Smooth muscle cell of the brain vasculature (primary cell): Measurements from ENCODE around the gene SLC22A15.
"Not testable (repeated sequence)": the region's sequence is repeated elsewhere in the genome, so short reads cannot be mapped to it uniquely, and the experiment has no call there.

Experiments
- DNase-seq: peaks from one replicate; pipeline ENCODE4 v3.0.0-alpha.2; 2012; ENCODE audit warnings: low read depth, low spot score

SLC22A15 gene

DNA sequence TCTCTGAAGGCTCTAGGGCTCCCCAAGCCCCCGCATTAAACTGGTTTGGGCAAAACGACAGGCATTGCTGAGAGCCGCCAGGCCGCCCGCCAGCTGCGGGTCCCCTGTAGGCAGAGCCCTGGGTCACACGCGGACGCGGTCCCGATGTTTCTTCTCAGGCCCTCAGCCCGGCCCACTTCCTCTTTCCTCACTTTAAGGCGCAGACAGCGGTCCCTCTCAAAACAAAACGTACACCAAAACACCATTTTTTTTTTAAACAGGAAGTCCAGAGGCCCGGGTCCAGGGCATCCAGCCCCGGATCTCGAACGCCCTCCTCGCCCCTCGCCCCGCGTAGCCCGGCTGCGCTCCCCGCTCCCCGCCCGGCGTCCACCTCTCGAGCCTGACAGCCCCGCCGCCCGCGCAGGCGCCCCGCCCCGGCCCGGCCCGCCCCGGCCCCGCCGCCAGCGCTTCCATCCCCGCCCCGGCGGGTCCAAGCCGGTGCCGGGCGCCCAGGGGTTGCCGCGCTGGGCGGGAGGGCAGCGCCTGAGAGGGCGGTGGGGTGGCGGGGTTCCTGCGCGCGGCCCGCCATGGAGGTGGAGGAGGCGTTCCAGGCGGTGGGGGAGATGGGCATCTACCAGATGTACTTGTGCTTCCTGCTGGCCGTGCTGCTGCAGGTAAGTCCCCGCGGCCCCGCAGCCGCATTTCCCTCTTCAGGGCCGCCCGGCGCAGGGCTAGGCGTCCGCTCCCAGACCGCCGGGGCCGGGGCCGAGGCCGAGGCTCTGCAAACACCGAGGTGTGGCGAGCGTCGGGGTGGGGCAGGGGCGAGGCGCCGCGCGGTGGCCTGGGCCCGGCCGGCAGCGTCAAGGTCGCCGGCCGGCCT lies at the start of gene SLC22A15:
SLC22A15 (plus strand) TSS at position 452 of the 859 bp plus-strand sequence; CDS start at position 567, 115 bp downstream.
- peak; percentile 9 for DNase-seq

DNA sequence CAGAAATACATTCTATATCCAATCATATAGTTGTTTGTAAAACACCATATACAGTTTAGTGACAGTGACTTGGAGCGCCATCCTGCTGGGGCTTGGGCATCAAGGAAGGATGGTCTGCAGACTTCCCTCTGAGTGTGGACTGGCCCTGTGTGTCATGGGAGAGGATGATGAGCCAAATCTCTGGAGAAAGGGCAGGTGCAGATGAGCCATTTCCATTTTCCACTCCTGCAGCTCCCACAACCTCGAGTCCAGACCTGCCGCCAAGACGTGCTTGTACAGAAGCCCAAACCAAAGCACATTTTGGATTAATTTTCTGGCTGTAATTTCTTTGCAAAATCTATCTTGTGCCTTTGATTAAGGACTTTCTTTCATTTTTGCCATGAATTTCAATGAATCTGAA lies 48.3 kb upstream of the SLC22A15 start:
- DNase-seq: no peak

DNA sequence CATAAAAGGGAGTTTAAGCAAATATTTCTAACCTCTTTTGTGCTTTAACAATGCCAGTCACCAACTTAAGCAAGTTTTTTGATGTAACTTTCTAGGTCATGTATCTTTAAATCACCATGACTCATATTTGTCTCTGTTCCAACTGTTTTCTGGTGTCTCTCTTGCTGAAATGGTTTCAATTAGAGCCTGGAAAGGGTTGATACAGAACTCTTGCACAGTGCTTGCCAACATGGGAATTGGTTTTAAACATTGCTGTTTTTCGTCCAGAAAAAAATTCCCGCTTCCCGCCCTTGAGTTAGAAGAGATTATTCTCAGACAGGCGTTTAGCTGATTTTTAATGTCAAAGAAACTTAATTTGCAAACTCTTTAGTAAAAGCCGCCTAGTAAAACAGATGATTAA lies 46.4 kb upstream of the SLC22A15 start:
- DNase-seq: peak; percentile 9

DNA sequence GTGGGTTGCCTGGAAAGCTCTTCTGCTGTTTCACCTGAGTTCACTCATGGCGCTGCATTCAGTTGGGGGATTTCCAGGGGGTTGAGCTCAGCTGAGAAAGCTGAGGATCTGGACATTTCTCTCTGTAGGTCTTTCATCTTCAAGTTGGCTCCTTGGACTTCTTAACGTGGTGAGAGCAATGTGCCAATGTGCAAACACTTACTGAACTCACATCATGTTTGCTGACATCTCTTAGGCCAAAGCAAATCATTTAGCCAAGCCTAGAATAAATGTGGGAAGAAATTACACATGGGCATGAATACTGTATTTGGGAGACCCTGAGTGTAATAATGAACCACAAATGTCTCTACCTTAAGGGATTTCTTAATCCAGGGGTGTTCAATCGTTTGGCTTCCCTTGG lies 42.7 kb upstream of the SLC22A15 start:
- DNase-seq: no peak

DNA sequence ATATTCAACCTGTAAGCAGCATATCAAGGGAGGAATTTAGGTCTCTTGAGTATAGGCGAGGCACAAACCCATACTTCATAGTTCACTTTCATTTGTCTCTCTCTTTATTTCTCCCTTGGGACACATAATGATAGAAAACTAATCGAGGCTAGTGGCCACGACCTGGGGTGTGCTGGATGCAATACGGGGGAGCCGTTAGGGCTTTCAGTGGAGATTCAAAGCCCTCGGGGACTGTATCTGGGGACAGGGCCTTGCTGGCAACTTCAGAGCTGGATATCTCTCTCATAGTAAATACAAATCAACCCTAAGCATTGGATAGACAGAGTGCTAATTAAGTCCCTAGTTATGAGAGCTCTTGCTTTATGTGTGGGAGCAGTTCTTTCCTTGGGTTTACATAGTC lies 36.9 kb upstream of the SLC22A15 start:
- DNase-seq: no peak

DNA sequence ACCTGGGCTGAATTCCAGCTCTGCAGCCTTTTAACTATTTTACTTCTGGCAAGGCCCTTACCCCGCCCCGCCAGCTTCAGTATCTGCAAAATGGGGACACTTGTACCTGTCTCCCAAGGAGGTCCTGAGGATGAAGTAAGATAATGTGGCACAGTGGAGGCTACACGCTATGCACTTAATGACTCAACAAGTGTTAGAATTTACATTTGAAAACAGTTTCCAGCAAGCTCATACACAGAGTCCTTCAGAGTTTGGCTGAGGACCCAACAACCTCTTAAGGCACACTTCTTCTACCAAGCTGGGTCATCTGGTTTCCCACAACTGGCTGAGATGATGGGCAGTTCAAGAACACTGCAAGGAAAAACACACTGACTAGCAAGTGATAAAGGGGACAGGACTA lies 30.2 kb upstream of the SLC22A15 start:
- no peak for DNase-seq

DNA sequence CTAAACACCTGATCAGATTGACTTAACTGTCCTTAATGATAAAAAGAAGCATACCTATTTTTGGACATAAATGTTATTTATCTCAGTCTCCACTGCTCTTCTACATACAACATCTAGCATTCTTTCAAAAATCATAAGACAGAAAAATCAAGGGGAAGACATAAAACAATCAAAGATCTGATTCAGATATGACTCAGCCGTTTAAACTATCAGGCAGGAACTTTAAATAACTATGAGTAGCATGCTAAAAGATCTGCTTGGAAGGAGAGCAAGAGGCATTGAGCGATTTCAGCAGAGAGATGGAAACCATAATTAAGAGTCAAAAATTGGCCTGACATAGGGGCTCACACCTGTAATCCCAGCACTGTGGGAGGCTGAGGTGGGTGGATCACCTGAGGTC lies 27.2 kb upstream of the SLC22A15 start:
- no peak for DNase-seq

DNA sequence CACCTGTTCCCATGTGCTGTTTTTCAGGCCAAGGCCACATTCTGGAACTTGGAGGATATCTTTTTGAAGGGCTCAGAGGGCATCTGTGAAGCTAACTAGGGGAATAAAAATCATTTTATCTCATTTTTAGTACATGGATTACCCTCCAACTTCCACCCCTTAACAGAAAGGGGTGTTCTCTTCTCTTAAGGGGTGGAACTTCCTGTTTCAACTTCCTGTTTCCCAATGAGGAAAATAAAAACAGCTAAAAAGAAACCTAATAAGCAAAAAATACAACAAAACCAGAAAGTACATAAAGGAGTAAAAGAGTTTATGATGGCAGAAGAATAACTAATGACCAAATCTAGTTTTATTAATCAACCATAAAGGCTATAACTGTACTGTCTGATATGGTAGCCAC lies 24.8 kb upstream of the SLC22A15 start:
- DNase-seq: no peak

DNA sequence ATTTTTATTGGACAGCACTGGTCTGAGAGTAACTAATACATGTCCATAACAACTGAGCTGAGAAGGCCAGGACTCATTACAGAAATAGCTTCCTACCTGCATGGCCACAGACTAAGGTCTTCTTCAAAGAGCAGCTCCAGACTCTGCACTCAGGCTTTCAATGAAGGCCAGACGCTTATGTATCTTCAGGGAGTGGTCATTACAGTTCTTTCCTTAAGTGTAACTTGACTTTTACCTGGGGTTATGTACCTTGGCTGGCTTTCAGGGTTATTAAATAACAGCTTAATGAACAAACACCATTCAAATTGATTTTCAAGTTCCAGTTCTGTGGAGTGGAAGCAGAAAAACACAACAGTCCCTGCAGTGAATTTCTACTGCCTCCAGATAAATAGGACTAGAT lies 23.8 kb upstream of the SLC22A15 start:
- no peak for DNase-seq

DNA sequence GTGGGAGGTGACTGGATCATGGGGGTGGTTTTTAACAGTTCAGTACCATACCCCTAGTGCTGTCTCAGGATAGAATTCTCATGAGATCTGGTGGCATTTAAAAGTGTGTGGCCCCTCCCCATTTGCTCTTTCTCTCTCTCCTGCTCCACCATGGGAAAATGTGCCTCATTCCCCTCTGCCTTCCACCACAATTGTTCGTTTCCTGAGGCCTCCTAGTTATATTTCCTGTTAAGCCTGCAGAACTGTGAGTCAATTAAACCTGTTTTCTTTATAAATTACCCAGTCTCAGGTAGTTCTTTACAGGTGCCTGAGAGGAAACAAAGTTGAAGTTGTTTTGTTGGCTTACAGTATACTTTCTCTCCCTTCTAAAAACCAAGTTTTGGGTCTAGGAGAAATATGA lies 23.1 kb upstream of the SLC22A15 start:
- DNase-seq: no peak

DNA sequence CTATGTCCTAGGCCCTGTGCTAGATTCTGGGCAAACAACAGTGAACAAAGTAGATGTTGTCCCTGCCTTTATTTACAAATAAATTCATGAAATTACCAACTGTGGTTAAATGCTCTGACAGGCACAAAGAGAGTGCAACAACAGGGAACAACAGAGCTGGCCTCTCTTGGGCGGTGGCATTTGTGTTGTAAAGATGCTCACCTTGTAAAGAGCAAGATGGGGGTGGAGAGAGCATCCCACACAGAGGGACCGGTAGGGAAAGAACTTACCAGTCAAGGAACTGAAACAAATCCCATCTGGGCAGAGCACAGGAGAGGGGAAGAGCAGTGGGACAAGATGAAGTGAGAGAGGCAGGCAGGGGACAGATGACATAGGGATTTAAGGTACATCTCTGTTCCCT lies 21.6 kb upstream of the SLC22A15 start:
- DNase-seq: no peak

DNA sequence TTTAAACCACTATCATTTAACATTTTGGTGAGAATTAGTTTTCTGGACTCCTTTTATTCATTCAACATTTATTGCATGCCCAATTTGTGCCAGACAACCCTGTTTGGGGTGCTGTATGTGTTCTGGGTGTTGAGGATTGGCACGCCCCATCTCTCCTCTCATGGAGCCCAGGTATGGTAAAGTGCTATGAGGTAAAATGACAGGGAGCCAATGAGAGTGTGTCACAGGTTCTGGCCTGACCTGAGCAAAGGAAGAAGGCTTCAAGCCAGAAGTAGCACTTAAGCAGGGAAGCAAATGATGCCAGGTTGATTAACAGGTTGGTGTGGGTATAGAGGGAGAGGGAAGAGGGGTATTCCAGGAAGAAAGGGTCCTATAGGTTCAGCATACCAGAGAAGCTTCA lies 21.1 kb upstream of the SLC22A15 start:
- no peak for DNase-seq

DNA sequence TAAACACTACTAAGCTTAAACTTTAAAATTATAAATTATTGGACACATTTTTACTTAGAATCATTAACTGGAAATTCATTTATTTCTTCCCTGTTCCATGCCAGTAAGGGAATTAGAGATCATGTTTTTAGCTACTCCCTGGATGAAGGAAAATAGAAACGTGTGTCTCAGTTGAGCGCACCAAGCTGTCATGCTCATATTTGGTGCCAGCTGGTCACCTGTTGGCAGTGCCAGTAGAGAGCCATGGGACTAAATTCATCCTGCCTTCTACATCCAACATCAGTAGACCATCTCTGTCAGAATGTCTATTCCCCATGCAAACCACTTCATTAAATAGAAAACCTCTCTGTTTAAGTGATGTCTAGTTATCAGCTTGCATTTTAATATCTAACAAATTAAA lies 17.4 kb upstream of the SLC22A15 start:
- DNase-seq: no peak

DNA sequence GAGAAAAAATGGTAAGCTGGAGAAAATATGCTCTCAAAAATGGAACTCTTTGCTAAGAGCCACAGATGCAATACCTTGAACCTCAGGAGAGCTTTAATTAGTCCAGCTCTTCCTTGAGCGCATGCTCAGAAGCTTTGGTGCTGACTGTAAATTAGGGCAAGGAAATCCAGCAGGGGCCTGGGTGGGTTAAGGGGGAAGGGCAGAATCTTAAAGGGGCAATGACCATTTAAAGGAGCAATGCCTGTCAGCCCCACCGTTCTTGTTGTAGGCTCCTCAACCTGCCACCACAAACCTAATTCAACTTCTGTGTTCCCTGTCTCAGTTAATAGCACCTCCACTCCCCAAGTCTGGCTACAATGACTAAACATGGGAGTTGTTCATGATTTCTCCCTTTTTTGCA lies 6.8 kb upstream of the SLC22A15 start:
- DNase-seq: no peak

DNA sequence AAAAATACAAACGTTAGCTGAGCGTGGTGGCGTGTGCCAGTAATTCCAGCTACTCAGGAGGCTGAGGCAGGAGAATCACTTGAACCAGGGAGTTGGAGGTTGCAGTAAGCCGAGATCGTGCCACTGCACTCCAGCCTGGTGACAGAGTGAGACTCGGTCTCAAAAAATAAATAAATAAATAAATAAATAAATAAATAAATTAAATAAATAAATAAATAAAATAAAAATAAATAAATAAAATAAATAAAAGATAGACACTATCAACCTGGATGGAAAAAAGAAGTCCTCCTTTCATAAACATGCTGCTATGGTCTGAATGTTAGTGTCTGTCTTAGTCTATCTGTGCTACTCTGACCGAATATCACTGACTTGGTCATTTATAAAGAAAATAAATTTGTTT lies 4.5 kb upstream of the SLC22A15 start:
- DNase-seq: not testable (repeated sequence)

DNA sequence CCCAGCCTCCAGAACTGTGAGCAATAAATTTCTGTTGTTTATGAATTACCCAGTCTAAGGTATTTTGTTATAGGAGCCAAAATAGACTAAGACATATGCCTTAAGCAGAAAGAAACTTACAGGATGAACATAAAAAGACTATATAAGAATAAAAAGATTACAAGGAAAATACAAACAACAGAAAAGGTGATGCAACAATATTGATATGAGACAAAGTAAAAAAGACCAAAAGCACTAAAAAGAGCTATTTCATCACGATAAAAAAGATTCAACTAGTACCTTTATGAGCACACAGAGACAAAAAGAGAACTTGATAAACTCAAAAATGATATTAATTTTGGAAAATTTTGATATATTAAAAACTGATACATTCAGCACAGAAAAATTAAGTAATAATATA lies 3.2 kb upstream of the SLC22A15 start:
- no peak for DNase-seq

DNA sequence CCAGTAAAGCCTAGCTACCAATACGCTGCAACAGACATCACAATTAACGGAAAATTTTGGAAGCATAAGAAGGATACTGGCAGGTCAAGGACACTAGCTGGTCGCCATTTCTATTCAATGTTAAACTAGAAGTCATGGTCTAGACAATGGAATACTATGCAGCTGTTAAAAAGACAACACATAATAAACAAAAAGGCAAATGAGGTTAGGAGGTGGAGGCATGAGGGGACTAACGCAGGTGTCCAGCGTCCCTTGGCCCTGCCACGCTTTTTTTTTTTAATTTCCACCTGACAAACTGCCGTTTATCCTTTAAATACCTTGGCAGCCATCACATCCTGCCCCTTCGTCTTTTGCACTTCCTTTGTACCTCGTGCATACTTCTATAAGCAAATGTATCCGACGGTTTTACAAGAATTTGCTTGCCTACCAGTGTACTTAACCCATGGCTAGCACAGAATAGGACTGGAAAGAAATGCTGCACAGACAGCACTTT lies 698 bp upstream of the SLC22A15 start:
- no peak for DNase-seq

DNA sequence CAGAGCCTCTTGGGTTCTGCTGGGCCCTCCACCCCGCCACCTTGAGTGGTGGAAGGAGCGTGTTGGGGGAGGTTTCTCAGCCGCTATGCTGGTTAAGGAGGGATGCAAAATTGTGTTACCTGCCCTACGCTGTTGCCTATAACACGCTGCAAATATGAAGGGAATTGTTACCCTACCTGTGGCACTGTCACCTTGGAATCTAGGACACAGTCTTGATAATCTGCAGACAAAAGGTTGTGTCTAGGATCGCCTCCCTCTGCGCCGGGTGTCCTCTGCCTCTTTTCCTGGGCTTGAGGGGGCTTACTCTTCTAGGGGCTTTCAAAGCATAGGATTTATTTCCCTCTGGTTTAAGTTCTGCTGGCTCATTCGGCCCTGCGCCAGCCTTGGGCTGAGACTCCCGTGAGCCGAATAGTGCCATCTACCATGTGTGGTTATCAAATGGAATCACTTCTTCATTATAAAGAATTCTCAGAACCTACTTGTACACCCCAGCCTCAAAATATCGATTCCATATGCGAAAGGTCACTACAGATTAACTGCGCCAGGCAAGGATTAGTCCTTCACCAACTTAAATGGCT lies 697 bp downstream of the SLC22A15 start:
- no peak for DNase-seq

DNA sequence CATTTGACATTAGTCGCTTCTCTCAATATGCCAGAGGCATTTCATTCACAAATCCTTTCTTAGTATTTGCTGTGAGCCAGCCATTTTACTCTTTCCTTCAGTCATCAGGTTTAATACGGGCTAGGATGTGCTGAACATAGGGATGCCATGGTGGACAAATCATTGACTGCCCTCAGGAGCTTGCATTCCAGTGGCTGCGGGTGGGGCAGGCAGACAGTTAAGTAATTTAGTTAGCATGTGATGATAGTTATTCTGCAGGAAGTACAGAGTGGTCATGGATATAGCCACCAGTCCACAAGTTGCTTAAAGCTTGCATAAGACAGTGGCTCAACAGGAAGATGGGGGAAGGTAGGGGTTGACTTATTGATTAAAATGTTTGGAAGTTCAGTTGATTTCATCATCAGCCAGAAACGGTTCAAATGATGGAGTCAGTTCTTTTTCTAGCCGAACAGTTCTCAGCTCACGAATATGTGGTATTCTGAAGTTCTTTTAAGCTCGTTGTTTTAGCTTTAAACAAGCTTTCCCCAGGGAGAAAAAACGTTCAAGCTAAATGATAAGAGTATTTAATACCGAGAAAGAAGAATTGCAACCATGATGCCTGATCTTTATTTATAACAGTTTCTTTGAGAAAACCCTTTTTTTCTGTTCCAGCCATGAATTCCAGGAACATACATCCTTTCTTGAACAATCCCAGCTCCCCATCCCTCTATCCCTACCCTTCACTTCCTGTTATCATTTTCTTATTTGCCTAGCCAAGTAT lies 1.4 kb downstream of the SLC22A15 start:
- DNase-seq: no peak

DNA sequence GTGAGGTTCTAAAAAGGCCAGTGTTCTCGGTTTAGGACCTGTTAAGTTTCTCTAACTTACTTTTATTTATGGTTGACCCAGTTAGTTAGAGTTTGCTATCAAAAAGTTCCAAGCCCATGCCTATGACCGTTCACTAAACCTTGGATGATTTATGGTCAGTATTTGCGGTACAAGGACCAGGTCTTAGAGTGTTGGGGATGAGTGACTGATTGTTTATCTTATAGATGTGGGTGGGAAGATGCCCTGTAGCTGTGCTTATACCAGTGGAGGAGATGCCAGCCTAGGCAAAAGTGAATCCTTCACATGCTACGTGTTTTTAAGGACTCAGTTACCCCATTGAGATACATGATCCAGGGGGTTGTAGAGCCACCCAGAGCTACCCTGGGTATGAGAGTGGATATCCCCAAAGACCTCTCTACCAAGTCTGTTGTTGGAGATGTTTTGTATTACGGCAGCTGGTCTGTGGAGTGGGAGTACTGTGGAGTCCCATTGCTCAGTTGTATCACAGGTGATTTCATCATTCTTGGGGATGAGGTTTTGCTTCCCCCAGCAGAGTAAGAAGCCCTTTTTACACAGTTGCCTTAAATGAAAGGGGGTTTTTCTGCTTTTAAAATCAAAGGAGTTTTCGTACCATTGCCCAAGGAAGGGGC lies 2.1 kb downstream of the SLC22A15 start:
- DNase-seq: no peak

DNA sequence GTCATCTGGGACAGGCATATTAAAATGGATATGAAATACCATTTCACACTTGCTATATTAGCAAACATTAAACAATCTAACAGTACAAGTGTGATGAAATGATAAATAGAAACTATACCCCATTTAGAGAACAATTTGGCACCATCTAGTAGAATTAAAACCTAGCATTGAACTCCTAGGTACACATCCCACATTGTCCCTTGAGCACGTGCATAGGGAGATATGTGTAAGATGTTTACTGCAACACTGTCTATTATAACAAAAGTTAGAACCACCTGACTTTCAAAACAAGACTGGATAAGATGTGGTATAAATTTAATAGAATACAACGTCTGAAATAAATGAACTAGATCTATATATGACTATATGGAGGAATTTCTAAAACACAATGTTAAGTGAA lies 3.8 kb downstream of the SLC22A15 start:
- DNase-seq: no peak
